SKM-1 (cell line): ENCODE measurements around the gene BRD3.
"Not testable (repeated sequence)": the region's sequence is repeated elsewhere in the genome, so short reads cannot be mapped to it uniquely, and the experiment has no call there.

Experiments used
- DNase-seq: peaks from one replicate; lab custom pipeline; 2025; ENCODE audit not compliant: unreplicated experiment; lab: John Stamatoyannopoulos, UW

The BRD3 gene

GRCh38 chr9:134067904-134068743, at the start of gene BRD3:
BRD3 (minus strand) TSS chr9:134068026; CDS start chr9:134053477, 14,549 bp downstream.
- peak; percentile 55 for DNase-seq

GRCh38 chr9:134112561-134112960, 44.7 kb upstream of the BRD3 start:
- DNase-seq, result no peak

GRCh38 chr9:134111064-134111463, 43.2 kb upstream of the BRD3 start:
- DNase-seq, result no peak

- DNase-seq, result no peak
These were observed 35.7 kb upstream of the BRD3 start for GRCh38 chr9:134103391-134103998.

- no peak for DNase-seq
These were observed 33.9 kb upstream of the BRD3 start for GRCh38 chr9:134101623-134102149.

- DNase-seq, result not testable (repeated sequence)
These were observed 33.3 kb upstream of the BRD3 start for GRCh38 chr9:134101133-134101532.

- no peak for DNase-seq
These were observed 32.2 kb upstream of the BRD3 start for GRCh38 chr9:134100040-134100439.

- peak; percentile 53 for DNase-seq
These were observed 31.4 kb upstream of the BRD3 start for GRCh38 chr9:134099123-134099761.

GRCh38 chr9:134089972-134090371, 22.1 kb upstream of the BRD3 start:
- DNase-seq, result no peak

GRCh38 chr9:134088063-134088725, 20.4 kb upstream of the BRD3 start:
- no peak for DNase-seq

- DNase-seq, result no peak
These were observed 17.8 kb upstream of the BRD3 start for GRCh38 chr9:134085674-134086073.

- no peak for DNase-seq
These were observed 15.6 kb upstream of the BRD3 start for GRCh38 chr9:134083451-134083850.

GRCh38 chr9:134076644-134077043, 8.8 kb upstream of the BRD3 start:
- no peak for DNase-seq

- DNase-seq, result not testable (repeated sequence)
These were observed 7.9 kb upstream of the BRD3 start for GRCh38 chr9:134075689-134076088.

- DNase-seq, result no peak
These were observed 5.7 kb upstream of the BRD3 start for GRCh38 chr9:134073500-134073899.

- DNase-seq, result not testable (repeated sequence)
These were observed 4.9 kb upstream of the BRD3 start for GRCh38 chr9:134072683-134073082.

GRCh38 chr9:134071149-134071548, 3.3 kb upstream of the BRD3 start:
- no peak for DNase-seq

- no peak for DNase-seq
These were observed 1.9 kb upstream of the BRD3 start for GRCh38 chr9:134069480-134070399.

GRCh38 chr9:134068744-134069479, 1.1 kb upstream of the BRD3 start:
- no peak for DNase-seq
